GM12874 (cell line): Measurements from ENCODE around the gene FAM98C.

Experiments used
- CTCF ChIP-seq: IDR thresholded peaks from 2 replicates; pipeline ENCODE4 v1.5.1; 2011; ENCODE audit warnings: low read depth, mild to moderate bottlenecking, control low read depth, low read length, moderate library complexity; ENCODE audit not compliant: insufficient read depth

The FAM98C gene

DNA sequence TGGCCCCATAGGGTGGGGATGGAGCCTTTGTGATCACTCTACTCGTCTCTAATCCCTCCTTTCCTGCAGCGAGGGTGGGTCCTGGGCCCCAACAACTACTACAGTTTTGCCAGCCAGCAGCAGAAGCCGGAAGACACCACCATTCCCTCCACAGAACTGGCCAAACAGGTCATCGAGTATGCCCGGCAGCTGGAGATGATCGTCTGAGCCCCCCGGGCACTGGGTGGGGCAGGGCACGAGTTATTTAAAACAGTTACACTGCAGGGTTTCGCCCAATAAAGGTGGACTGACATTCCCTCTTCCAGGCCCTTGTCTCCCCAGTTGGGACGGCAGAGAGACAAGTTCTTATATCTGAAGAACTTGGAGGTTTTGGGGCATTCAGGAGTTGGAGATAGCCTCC, 19.7 kb upstream of the FAM98C start:
- TF ChIP-seq CTCF = no peak

DNA sequence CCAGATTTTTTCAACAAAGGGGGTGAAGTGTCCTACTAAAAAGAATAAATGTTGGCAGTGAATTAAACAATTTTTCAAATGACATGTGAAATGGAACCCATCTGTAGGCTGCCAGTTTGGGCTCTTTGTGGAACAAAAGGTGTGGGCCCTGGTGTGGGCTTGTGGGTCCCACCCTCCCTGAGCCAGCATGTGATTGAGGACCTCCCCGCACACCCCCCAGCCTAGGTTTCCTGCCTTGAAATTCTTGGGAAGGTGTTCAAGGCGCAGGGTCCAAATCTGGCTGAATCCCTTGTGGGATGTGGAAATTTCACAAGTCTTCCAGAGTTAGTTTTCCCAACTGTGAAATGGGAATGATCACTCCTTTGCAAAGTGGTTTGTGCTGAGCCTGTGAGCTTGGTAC, 19.1 kb upstream of the FAM98C start:
- TF ChIP-seq CTCF = no peak

DNA sequence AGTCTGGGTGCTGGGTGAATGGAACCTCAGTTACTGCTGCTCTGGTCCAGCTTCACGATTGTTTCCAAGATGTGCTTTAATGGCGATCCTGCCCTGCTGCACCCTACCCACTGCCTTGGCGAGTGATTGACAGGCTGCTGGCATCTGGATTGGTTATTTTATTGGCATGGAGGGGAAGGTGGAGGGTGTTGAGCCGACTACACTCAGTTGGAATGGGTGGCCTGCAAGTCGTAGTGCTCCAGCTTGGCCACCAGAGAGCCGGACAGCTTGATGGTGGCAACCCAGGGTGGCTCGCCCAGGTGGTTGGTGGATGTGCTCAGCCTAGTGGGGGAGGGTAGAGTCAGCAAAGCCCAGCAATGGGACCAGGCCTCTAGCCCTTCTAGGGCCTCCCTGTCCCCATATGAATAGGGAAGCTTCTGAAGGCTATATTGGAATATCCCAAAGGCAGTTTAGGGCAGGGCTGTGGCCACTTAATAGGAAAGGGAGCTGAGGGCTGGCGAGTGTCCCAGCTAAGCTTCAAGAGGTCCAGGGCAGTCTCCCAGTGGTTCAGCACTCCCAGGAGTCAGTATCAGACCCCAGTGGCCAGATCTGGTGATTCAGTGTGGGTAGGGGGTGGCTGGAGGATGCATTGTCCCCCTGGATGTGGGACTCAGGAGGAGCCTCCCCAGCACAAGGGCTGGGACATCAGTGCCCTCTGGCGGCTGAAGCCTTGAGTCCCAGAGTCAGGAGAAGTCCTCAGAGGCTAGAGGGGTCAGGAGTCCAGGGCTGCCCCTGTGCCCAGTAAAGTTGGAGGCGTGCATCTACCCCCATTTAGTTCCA, 18.5 kb upstream of the FAM98C start:
- no peak for TF ChIP-seq CTCF

DNA sequence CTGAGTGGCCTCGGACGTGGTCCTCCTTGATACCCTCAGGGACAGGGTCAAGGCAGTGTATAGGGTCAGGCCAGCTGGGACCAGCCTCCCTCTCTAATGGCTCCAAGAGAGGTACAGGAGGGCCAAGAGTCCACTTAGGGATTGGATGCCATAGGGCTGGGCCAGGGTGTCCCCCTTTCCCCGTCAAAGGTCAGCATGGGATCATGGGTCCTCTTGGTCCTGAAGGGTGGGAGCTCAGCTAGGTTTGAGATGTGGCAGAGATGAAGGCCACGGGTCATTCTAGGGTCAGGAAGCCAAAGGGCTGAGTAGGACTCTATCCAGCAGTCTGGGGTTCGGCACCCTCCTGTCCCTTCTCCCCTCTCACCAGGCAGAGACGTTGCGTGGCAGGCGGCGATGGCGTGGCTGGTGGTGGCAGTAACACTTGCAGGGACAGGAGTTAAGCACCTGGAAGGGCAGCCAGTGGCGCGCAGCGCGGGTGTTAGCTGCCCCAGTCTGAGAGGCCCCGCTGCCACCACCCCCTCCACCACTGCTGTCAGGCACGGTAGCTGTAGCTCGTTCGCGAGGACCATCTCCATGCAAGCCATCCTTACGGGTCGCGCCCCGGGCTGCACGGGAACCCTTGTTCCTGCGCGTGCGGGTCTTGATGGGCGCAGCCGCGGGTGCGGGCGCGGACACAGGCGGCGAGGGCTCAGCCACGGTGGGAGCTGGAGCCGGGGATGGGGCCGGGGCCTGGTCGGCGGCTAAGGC, 17.7 kb upstream of the FAM98C start:
- no peak for TF ChIP-seq CTCF

DNA sequence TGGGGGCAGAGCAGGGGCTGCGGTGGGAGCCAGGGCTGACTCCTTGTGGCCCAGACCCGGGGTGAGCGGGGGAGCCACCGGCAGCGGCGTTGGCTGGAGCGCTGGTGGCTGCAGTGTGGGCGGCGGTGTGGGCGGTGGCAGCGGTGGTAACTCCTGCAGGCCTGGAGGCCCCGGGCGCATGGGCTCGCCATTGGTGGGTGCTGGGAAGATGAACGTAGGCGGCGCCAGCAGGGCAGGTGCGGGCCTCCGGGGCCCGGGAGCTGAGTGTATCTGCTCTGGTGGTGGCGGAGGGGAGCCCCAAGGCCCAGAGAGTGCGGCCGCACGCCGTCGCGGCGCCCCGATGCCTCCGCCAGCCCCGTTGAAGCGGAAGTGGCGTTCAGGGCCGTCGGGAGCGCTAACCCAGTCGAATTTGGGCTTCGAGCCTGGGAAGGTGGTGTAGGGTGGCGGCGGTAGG, 17.1 kb upstream of the FAM98C start:
- no peak for TF ChIP-seq CTCF

DNA sequence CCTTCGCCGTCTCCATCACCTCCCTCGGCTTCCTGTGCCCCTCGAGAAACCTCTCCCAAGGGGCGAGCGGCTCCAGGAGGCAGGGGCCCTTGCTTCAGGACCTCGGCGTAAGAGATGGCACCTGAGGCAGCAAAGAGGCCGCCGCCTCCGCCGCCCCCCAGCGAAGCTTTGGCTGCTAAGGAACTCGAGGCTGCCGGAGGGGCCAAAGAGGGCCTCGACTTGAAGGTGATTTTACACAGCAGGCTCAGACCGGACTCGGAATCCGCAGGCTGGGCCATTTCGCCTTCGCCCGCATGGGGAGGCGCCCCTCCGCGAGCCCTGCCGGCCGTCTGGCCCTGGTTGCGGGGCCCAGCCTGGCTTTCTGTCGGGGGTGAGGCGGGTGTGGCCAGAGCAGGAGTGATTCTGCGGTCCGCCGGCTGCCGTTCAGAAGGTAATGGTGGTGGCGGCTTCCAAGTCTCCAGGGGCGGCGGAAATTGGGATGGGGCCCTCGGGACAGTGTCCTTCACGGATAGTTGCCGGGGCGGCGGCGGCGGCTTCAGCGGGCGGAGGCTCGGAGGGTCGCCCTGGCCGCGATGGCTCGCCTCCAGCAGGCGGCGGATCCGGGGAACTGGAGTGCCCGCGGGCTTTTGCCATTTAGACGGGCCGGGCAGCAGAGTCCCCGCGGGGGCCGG, 16.5 kb upstream of the FAM98C start:
- TF ChIP-seq CTCF = no peak

- TF ChIP-seq CTCF = no peak
These were observed 15.8 kb upstream of the FAM98C start for GRCh38 chr19:38386971-38387549.
